ENCODE results near the gene ICE2. TPM values are rescaled to one million over a fixed set of nuclear protein-coding genes. Genes with fewer than 3 reads are reported as not detected.
"Not testable (repeated sequence)": the region's sequence is repeated elsewhere in the genome, so short reads cannot be mapped to it uniquely, and the experiment has no call there.

The ICE2 gene
- total RNA-seq, 1 donor from 2014 or later: 51.0 TPM

DNA sequence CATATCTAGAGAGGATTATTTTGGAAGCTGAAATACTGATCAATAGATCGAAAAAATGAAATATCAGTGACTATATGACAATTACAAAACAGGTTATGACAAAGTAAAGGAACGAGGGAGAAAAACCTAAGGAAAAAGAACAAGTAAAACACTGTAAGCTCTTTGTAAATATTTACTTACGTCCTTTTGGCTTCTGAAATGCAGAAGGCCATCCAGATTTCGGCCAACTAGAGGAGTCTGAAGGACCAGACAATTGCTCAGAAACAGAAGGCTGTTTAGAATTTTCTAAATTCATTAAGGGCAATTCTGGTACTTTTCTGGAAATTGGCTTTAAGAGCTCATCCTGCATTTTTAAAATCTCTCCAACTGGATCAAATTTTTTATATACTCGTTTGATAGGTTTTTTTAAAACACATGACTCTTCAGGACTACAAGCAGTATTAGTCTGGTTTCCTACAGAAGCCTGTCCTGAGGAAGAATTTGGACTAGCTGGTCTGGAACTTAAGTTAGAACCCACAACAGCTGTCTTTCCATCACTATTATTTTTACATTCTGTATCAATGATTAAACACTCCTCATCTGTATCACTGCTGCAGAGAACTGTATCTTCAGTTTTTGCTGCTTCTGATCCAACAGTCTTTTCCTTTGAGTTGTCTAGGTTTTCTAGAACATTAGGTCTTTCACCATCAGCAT is 30.1 kb downstream of the ICE2 start:
- no peak for DNase-seq (ENCODE audit: low spot score)

DNA sequence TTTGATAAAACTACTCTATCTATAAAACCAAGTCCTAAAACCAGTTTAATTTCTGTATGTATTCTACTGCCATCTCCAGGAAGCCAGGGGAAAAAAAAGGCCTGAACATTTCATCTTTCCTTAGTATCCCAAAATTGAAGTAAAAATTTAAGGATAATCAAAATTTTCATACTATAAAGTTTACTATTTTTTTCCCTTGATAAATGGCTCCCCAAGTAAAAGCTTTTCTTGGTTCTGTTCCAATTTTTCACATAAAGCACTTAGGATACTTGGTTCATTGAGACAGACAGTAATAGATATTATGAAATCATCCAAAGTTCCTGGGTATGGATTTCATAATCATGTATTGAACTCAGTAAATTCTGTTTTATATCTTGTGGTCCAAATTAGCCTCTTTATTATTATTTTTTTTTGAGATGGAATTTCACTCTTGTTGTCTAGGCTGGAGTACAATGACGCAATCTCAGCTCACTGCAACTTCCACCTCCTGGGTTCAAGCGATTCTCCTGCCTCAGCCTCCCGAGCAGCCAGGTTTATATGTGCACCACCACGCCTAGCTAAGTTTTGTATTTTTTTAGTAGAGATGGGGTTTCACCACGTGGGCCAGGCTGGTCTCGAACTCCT is 34.5 kb downstream of the ICE2 start:
- DNase-seq (ENCODE audit: low spot score): peak; percentile 45

DNA sequence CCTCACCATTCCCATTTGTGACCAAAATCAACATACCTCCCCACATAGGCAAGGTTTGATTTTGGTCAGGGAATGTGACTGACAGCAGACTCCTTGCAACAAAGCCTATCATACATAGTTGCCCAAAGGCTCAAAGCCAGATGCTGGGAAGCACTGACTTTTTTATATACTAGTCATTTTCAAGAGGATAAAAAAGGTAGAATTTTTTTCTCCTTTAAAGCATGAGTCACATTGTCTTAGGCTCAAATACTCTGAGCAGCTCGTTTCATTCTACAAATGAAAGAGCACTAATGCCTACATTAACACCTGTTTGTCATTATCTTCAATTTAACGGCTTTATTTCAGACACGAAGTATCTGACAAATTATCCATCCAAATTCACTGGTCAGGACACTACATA is 36.2 kb downstream of the ICE2 start:
- no peak for DNase-seq (ENCODE audit: low spot score)

DNA sequence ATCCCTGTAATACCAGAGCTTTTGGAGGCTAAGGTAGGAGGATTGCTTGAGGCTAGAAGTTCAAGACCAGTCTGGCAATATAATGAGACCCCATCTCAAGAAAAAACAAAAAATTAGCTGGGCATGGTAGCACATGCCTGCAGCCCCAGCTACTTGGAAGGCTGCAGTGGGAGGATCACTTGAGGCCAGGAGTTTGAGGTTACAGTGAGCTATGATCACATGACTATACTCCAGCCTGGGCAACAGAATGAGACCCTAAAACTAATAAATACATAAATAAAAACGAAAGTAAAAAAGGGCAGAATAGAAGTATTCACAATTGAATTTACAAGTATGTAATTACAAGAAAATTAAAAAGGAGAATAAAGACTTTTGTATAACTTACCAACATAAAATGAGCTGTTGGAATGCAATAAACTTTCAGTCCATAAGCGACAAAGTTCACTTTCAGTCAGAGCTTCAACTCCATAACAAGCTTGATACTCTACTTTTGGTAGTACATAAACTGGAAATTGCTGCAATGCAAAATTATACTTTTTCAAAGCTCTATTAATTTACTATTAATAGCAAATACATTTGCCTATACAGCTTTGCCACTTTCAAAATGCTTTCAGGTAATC is 36.8 kb downstream of the ICE2 start:
- no peak for DNase-seq (ENCODE audit: low spot score)

DNA sequence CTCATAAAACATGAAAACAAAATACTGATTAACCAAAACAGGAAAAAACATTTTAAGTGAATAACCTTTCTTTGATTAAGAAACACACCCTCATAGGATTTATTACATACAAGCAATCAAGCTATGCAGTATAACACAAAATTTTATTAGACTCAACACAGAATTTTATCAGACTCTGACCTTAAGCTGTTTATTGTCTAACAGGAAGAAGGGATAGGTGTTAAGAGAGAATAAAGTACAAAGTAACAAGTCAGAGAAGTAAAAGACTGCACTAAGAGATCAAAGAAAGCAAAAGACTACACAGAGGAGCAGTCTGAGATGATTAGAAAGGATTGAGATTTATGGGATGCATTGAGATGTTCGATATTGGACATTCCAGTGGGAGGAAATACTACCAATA is 37.6 kb downstream of the ICE2 start:
- no peak for DNase-seq (ENCODE audit: low spot score)

DNA sequence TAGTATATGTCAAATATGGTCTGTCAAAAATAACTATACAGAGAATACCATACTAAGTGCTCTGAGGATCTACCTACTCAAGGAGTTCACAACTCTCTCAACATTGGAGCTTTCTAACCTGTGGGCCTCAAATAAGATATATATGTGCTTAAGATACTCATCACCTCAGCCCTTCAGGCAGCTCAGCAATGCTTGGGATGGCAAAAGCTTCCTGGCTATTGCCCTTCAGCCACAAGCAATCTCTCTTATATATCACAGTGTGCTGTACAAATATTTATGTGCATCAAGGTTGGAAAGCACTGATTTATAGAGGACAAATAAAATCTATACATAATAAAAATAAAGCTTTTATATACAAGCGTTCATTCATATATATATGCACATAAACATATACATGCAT is 40.3 kb downstream of the ICE2 start:
- no peak for DNase-seq (ENCODE audit: low spot score)

DNA sequence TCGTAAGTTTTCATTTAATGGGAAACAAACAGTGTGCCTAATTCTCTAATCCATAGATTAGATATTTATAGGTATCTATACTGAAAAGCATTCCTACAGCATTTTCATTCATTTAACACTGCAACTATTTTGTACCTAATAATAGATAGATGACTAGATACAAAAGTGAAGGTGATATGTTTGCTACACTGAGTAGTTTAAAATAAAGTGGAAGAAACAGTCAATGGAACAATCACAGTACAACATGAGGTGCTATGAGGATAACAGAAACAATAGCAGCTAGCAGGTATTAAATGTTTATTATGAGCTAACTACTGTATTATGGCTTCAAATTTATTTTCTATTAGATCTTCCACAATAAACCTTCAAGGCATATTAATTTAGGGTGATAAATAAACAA is 50.0 kb downstream of the ICE2 start:
- no peak for DNase-seq (ENCODE audit: low spot score)

DNA sequence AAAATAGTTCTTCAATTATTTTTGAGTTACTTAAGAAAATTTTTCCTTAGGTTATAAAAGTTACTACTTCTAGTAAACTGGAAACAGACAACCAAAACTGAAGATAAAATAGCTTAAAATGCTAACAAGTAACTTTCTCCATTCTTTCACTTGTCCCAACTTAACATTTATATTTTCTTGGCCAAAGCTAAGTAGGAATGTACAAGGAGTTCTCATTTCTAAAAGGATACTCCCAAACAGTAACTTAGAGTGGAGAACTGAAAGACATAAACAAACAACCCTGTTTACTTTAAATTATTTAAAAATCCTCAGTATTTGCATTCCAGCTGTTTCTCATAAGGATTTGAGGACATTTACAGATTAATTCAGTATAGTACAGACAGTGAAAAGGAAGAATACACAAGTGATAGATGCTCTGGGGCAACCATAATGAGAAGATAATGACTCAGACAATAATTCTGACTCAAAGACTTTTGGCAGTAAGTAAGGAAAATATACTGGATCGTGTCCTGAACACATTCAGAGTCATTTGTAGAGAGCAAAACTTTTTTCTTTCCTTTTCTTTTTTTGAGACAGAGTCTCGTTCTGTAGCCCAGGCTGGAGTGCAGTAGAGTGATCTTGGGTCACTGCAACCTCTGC is 52.0 kb downstream of the ICE2 start:
- peak; percentile 70 for DNase-seq (ENCODE audit: low spot score)

DNA sequence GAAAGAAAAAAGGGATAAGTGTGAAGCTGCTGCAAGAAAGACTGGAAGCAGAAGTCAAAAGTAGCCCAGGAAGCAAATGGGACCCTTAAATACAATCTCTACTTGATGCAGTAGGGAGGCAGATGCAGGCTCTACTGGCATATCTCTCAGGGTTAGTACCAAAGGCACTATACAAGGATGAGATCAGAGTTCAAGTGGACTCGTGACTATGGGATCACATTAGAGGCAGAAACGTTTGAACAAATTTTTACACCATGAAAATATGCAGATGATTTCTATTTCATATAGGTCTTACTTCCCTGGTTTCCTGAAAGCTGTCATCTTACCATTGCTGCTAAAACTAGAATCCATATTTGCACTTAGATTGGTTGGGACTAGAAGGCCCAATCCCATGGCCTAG is 53.5 kb downstream of the ICE2 start:
- DNase-seq (ENCODE audit: low spot score): no peak

DNA sequence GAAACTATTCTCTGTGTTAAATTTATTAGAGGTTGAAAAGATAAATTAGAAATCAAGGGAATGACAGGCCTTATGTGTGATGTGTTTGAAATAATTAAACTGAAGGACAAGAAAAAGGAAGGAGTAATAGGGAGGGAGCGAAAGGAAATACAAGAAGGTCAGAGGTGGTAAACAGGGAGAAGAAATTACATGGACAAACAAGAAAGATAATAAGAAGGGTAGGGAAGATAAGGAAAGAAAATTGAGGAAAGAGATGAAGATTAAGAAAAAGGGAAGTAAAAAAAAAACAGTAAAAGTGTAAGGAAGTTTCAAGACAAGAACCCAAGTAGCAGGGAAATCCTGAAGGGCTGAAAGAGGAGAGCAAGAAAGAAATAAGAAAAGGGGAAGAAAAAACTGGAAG is 54.9 kb downstream of the ICE2 start:
- DNase-seq (ENCODE audit: low spot score): no peak

DNA sequence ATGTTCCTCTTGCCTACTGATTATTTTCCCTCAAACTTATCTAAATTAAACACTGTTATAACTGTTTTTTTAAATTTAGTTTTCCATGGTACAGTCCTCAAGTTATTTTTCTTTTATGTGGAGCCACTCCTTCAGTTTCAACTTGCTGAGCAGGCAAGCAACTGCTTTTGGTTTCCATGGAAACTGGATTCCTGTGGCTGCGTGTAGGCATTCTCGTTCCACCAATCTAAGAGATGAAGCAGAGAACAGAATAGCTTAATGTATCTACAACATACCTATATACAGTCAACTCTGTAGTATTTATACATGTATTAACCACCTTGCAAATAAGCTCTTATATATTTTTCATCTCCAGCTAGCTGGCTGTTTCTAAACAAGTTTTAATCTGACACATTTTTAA is 55.4 kb downstream of the ICE2 start:
- peak; percentile 97 for DNase-seq (ENCODE audit: low spot score)

DNA sequence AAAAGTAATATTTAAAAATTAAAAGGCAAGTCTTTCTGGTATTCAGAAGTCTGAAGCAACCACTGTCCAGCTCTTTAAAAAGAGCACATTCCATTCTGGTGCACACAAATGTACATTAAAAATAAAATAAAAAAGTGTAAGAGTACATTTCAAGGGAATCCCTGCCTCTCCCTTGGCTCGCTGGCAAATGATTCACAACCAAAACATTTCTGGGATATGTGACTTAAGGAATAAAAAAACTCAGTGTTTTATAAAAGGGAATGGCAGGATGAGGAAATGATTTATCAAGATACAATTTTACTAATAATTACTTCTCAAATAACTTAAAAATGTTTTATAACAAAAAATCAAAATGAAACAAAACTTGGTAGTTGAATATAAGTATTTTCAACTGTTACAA is 57.4 kb downstream of the ICE2 start:
- DNase-seq (ENCODE audit: low spot score): peak; percentile 90

DNA sequence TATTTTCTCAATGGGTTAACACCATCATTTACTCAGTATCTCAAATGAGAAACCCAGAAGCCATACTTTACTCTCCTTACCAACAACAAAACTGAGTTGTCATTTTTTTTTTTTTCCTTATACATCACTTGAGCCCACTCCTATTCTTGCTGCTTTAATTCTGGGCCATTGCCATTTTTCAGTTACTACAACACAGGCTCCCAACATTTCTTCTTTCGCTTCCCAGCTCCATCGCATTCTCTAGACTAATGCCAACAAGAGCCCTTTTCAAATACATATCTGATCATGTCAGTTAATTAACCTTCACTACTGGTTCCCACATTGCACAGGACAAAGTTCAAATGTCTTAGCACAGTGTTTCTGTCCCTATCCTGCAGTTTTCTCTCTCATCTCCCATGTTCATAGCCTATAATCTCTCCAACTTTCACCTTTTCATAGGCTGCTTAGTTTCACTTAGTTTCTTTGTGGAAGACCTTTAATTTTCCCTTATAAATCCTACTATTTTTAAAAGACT is 58.7 kb downstream of the ICE2 start:
- peak; percentile 17 for DNase-seq (ENCODE audit: low spot score)

DNA sequence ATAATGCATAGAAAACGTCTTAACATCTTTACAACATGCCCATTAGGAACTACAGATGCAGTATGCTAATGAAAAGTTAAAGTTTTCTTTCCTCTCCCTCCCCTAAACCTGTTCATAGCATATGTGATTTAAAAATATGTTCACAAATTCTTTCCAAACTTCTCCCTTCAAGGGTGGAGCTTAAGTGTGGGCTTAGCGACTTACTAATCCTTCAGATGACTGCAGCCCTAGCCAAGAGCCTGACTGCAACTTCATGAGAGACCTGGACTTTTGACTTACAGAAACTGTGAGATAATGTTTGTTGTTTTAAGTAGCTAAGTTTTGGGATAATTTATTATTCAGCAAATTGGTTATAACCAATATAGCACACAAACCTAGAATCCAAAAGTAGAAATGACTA is 59.2 kb downstream of the ICE2 start:
- peak; percentile 73 for DNase-seq (ENCODE audit: low spot score)

DNA sequence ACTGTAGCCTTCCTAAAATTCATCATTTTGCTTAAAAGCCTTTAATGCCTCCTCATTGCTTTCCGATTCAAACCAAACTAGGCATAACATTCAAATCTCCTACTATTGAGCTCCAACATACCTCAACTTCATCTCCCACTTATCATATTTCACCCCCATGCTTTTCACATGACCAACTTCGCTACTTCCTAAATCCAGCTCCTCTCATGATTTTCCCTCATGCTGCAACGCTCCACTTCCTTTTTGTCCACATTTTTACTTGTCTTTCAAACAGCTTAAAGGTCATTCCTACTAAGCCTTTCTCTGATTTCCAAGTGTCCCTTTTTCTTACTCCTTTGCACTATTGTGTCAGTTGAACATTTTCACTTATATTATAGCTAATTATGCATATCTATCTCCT is 60.8 kb downstream of the ICE2 start:
- no peak for DNase-seq (ENCODE audit: low spot score)

DNA sequence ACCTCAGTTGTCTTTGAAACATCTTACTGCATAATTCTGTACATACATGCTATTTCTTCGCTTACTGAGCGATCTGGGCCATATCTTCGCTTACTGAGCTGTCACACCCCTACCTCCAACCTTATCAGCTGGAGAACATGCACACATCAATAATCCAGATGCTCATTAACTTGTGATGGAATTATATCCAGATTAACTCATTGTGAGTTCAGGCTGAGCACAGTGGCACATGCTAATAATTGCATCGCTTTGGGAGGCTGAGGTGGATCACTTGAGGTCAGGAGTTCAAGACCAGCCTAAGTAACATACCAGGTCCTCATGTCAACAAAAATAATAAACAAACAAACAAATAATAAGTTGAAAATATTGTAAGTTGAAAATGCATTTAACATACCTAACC is 61.8 kb downstream of the ICE2 start:
- no peak for DNase-seq (ENCODE audit: low spot score)

DNA sequence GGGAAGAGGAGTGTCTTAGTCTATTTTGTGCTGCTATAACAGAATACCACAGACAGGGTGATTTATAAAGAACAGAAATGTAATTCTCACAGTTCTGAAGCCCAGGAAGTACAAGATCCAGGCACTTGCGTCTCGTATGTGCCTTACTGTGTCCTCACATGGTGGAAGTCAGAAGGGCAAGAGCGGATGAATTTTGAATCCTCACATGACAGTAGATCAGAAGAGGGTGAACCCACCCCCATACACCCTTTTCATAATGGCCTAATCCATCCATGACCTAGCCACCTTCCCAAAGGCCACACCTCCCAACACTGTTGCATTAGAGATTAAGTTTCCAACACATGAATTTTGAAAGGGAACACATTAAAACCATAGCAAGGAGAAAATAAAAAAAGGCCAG is 62.5 kb downstream of the ICE2 start:
- no peak for DNase-seq (ENCODE audit: low spot score)

DNA sequence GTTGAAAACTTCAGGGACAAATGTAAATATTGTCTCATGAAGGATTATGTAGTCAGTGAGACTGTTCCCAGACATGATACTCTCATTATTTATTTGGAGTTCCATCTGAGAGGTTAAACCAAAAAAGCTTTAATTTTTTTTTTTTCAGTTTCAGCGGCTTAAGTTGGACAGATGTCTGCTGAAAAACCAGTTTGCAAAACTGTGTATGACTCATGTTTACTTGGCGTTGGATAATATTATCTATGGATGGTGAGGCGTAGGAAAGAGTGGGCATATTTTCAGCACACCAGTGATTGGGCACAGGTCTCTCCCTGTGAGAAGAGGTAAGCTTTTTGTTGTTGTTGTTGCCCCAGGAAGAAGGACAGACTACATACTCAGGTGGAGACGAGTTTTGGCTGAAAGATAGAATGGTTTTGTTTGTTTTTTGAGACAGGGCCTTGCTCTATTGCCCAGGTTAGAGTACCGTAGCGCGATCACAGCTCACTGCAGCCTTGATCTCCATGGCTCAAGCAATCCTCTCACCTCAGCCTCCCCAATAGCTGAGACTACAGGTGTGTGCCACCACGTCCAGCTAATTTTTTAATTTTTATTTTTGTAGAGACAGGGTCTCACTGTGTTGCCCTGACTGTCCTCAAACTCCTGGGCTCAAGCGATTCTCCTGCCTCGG is 64.8 kb downstream of the ICE2 start:
- DNase-seq (ENCODE audit: low spot score): peak; percentile 74

DNA sequence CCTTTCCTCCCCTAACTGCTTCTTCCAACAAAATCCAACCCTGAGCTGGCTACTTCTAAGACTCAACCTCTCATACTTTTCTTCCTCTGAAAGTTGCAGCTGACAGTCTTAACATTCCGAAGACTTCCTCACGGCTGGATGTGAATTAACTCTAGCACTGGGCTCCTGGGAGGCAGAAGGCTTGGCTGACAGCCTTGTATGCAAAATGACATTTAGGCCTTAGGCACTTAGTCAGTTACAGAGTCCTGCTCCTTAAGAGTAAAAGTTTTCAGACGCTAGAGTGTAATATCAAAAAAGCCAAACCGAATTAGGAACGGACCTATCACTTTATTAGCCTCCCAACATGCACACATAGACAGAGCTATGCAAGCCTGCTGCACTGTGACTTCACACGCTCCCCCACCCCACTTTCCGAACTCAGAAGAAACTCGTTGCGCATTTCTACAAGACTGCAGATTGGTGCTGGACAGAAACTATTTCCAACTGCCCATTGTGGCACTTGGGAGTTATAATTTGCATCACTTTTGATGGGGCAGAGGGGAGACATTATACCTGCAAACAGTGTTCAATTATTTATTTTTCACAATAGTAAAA is 65.6 kb downstream of the ICE2 start:
- peak; percentile 69 for DNase-seq (ENCODE audit: low spot score)

DNA sequence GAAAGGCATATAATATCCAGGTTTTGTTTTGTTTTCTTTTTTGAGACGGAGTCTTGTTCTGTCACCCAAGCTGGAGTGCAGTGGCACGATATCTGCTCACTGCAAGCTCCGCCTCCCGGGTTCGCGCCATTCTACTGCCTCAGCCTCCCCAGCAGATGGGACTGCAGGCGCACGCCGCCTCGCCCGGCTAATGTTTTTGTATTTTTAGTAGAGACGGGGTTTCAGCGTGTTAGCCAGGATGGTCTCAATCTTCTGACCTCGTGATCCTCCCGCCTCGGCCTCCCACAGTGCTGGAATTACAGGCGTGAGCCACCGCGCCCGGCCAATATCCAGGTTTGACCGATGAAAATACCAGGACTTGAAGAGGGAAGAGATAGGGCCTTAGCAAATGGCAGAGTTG is 66.1 kb downstream of the ICE2 start:
- DNase-seq (ENCODE audit: low spot score): not testable (repeated sequence)

DNA sequence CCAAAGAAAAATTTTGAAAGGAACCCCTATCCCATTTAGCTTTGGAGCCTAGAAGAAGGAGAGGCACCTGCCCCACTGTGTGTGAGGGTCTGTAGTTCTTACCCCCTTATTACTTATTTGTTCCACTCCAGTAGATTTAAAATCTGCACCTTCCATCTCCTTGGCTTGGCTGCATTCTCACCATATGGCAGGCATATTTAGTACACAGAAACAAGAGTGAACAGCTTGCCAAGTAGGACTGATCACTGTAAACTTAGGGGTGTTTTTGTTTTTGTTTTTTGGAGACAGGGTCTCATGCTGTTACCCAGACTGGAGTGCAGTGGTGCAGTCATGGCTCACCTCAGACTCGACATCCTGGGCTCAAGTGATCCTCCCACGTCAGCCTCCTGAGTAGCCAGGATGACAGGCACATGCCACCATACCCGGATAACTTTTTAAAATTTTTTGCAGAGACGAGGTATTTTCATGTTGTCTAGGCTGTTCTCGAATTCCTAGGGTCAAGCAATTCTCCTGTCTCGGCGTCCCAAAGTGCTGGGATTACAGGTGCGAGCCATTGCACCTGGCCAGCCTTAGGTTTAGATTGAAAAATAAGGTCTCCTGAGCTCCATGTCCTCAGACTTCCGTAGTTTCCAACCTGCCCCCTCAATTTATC is 67.0 kb downstream of the ICE2 start:
- DNase-seq (ENCODE audit: low spot score): no peak

All from umbilical cord (tissue), 2 donors.